Colonic mucosa (tissue), 4 donors: ENCODE results near the gene RHBG. TPM values are rescaled to one million over a fixed set of nuclear protein-coding genes. Genes with fewer than 3 reads are reported as not detected.

Experiments used
- DNase-seq: peaks from one replicate; pipeline ENCODE4 v3.0.0-alpha.2; 2020
- H3K27ac ChIP-seq: fragments of 200-600 bp; one replicate; pipeline ENCODE4 v1.8.0; 2021
- H3K27me3 ChIP-seq: fragments of 200-600 bp; one replicate; pipeline ENCODE4 v1.8.0; 2021
- H3K36me3 ChIP-seq: fragments of 200-600 bp; one replicate; pipeline ENCODE4 v1.8.0; 2021
- H3K4me1 ChIP-seq: fragments of 200-600 bp; one replicate; pipeline ENCODE4 v1.8.0; 2021; ENCODE audit warnings: mild to moderate bottlenecking
- H3K4me3 ChIP-seq: fragments of 200-600 bp; one replicate; pipeline ENCODE4 v1.8.0; 2021
- H3K9ac ChIP-seq, 2 donors: one replicate each; pipeline ENCODE4 v1.7.0; 2013; ENCODE audit warnings: control low read depth in 2 of 2, low read depth in 2 of 2, low read length in 2 of 2
- H3K9me3 ChIP-seq: fragments of 200-600 bp; one replicate; pipeline ENCODE4 v1.8.0; 2021
- CTCF ChIP-seq: fragments of 200-600 bp; IDR thresholded peaks from one replicate; pipeline ENCODE4 v1.8.0; 2022; ENCODE audit warnings: antibody characterized with exemption, mild to moderate bottlenecking
- intact Hi-C: fragments of 100-400 bp; cut with DNase I; formaldehyde crosslinking; loops from one replicate; pipeline ENCODE4 v1.14.1; 2022
- total RNA-seq, 2 donors: library from RNA; stranded (reverse); fragmentation: NEBNext Ultra II Directional in 1 of 2; extraction: Animal tissue kit (Norgen Biotek cat#: 25700) in 1 of 2; gene quantifications; one replicate each; pipeline ENCODE4 v1.2.1, GENCODE V29; 2021
- donor health status: healthy.
- donor health status: DM: no; HTN: no; CAD: no.
- donor health status: DM: no; HTN: no; CAD: no.

The RHBG gene
- total RNA-seq, 2 donors from 2014 or later = 0.12 TPM; not detected in 1

GRCh38 chr1:156372265-156372586 is 3.2 kb downstream of the RHBG start:
- Histone ChIP-seq H3K4me3 (no peak overlapping the region), H3K36me3 (no peaks in the 10 kb centered on the region), H3K27ac (no peak overlapping the region), H3K27me3 (no peaks in the 10 kb centered on the region), H3K9me3 (no peaks in the 10 kb centered on the region), H3K9ac (no peak overlapping the region), H3K4me1 (no peaks in the 10 kb centered on the region)
- no peak for TF ChIP-seq CTCF
- no peak for DNase-seq
- intact Hi-C loops = no loop called here

GRCh38 chr1:156372876-156373275 is 3.9 kb downstream of the RHBG start:
- Histone ChIP-seq H3K9ac (no peak overlapping the region), H3K4me1 (no peaks in the 10 kb centered on the region), H3K4me3 (no peak overlapping the region), H3K9me3 (no peaks in the 10 kb centered on the region), H3K27ac (no peak overlapping the region), H3K27me3 (no peaks in the 10 kb centered on the region), H3K36me3 (no peaks in the 10 kb centered on the region)
- no peak for TF ChIP-seq CTCF
- intact Hi-C loops = no loop called here
- no peak for DNase-seq

GRCh38 chr1:156373546-156373945 is 4.5 kb downstream of the RHBG start:
- H3K27me3 ChIP-seq = no peaks in the 10 kb centered on the region
- H3K9ac ChIP-seq = no peak overlapping the region
- no peak for TF ChIP-seq CTCF
- no peak overlapping the region for H3K4me3 ChIP-seq
- no peak for DNase-seq
- H3K27ac ChIP-seq = no peak overlapping the region
- no peaks in the 10 kb centered on the region for H3K36me3 ChIP-seq
- no peaks in the 10 kb centered on the region for H3K4me1 ChIP-seq
- H3K9me3 ChIP-seq = no peaks in the 10 kb centered on the region
- intact Hi-C loops = no loop called here

- H3K9me3 ChIP-seq = no peaks in the 10 kb centered on the region
- H3K27me3 ChIP-seq = no peaks in the 10 kb centered on the region
- H3K36me3 ChIP-seq = no peaks in the 10 kb centered on the region
- H3K9ac ChIP-seq = no peak overlapping the region
- H3K27ac ChIP-seq = no peak overlapping the region
- intact Hi-C loops = no loop called here
- no peak for TF ChIP-seq CTCF
- no peak overlapping the region for H3K4me3 ChIP-seq
- DNase-seq = no peak
- H3K4me1 ChIP-seq = no peaks in the 10 kb centered on the region
These were observed 7.1 kb downstream of the RHBG start for GRCh38 chr1:156376146-156376545.

GRCh38 chr1:156376958-156377919 is 8.2 kb downstream of the RHBG start:
- no peaks in the 10 kb centered on the region for H3K27me3 ChIP-seq
- TF ChIP-seq CTCF = no peak
- no peak for DNase-seq
- intact Hi-C loops = no loop called here
- H3K4me1 ChIP-seq = no peaks in the 10 kb centered on the region
- no peak overlapping the region for H3K4me3 ChIP-seq
- H3K9ac ChIP-seq = no peak overlapping the region
- no peak overlapping the region for H3K27ac ChIP-seq
- no peaks in the 10 kb centered on the region for H3K9me3 ChIP-seq
- no peaks in the 10 kb centered on the region for H3K36me3 ChIP-seq
